Stimulated activated CD4-positive, alpha-beta T cell treated with anti-CD3 and anti-CD28 coated beads, Interleukin-15, amount 100 ng/mL, for 24 hours (primary cell): ENCODE results near the gene THOC5.
"Not testable (repeated sequence)": the region's sequence is repeated elsewhere in the genome, so short reads cannot be mapped to it uniquely, and the experiment has no call there.

Experiments
- DNase-seq: peaks from one replicate; pipeline ENCODE4 v3.0.0-alpha.2; 2020

The THOC5 gene

DNA sequence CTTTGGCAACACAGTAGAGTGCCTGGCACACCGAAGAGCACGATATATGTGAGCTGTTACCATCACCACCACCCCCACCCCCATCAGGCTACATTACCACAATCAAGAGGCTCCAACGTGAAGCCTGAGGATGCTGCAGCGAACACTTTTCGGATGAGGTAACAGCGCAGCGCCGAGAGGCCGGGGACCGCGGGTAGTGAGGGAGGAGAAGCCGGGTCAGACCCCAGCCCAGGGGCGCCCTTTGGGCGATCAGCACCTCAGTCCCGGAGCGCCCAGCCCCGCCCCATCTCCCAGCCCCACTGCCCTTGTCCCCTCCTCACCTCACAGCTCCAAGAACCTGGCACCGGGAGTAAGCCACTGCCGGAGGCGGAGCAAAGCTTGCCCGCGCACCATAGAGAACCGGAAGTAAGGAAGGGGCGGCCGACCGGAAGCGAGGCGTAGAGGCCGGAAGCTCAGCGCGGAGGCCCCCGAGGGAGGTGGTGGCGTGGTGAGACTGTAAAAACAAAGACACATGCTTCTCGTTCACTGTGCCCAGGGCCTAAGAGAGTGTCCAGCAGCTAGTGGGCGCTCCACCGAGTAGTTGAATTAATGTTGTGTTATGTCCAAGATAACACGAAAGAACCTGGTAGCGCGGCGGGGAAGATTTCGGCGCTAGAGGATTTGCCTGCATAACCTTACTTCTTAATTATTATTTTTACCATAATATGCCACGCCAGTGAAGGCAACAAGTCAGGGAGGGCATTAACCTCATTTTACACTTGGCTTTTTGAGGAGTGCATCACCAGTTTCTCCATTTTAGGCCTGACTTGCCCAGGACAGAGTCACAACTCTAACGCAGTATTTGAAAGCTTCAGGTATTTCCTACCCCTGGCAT is at the start of gene THOC5:
TSS of gene THOC5 (minus strand) at position 407 of the 874 bp plus-strand sequence. CDS start 4,610 bp downstream, outside the sequence.
- peak; percentile 94 for DNase-seq

DNA sequence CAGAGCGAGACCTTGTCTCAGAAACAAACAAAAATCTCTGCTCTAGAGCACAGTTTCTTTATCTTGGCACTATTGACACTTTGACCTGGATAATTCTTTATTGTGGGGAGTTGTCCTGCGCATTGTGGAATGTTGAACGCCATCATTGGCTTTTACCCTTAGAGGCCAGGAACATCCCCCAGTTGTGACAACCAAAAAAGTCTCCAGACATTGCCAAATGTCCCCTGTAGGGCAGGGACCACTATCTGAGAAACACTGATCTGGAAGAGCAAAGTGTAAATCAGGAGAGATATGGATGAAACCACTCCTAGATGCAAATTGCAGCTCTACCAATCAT is 45.1 kb upstream of the THOC5 start:
- no peak for DNase-seq

DNA sequence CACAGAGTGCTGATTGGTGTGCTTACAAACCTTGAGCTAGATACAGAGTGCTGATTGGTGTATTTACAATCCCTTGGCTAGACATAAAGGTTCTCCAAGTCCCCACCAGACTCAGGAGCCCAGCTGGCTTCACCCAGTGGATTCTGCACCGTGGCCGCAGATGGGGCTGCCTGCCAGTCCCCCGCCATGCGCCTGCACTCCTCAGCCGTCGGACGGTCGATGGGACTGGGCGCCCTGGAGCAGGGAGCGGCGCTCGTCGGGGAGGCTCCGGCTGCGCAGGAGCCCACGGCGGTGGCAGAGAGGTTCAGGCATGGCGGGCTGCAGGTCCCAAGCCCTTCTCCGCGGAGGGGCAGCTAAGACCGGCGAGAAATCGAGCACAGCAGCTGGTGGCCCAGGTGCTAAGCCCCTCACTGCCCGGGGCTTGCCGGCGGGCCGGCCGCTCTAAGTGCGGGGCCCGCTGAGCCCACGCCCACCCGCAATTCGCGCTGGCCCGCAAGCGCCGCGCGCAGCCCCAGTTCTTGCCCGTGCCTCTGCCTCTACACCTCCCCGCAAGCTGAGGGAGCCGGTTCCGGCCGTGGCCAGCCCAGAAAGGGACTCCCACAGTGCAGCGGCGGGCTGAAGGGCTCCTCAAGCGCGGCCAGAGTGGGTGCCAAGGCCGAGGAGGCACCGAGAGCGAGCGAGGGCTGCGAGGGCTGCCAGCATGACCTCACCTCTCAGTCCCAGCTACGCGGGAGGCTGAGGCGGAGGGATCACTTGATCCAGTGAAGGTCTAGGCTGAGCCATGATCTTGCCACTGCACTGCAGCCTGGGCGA is 44.5 kb upstream of the THOC5 start:
- DNase-seq = not testable (repeated sequence)

DNA sequence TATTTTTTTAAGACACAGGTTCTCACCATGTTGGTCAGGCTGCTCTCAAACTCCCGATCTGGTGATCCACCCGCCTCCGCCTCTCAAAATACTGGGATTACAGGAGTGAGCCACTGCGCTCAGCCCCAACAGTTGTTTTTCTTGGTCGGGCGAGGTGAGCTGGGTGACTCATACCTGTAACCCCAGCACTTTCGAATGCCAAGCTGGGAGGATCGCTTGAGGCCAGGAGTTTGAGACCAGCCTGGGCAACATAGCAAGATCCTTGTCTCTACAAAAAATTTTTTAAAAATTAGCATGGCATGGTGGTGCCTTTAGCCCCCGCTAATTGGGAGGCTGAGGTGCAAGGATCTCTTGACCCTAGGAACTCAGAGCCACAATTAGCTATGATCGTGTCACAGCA is 42.9 kb upstream of the THOC5 start:
- no peak for DNase-seq

DNA sequence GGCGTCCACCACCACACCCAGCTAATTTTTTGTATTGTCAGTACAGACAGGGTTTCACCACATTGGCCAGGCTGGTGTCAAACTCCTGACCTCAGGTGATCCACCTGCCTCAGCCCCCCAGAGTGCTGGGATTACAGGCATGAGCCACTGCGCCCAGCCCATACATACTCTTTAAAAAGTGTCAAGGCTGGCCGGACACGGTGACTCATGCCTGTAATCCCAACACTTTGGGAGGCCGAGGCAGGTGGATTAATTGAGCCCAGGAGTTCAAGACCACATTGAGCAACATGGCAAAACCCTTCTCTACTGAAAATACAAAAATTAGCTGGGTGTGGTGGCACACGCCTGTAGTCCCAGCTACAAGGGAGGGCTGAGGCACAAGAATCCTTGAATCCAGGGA is 40.9 kb upstream of the THOC5 start:
- not testable (repeated sequence) for DNase-seq

DNA sequence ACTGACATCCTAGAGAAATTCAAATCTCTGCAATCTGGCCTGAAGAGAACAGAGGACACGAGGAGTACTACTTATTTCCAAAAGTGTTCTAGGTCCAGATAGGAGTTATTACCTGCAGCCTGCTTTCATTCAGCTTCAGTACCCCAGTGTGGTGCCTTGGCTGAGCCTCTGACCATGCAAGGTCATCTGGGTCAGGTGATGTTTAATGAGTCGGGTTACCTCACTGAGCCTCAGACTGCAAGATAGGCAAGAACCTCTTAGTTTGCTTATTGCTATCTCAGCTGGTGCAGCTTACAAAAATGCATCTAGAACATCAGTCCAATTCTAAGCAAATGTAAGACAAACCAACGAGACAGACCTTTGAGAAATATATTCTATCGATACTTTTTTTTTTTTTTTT is 40.4 kb upstream of the THOC5 start:
- DNase-seq = no peak

DNA sequence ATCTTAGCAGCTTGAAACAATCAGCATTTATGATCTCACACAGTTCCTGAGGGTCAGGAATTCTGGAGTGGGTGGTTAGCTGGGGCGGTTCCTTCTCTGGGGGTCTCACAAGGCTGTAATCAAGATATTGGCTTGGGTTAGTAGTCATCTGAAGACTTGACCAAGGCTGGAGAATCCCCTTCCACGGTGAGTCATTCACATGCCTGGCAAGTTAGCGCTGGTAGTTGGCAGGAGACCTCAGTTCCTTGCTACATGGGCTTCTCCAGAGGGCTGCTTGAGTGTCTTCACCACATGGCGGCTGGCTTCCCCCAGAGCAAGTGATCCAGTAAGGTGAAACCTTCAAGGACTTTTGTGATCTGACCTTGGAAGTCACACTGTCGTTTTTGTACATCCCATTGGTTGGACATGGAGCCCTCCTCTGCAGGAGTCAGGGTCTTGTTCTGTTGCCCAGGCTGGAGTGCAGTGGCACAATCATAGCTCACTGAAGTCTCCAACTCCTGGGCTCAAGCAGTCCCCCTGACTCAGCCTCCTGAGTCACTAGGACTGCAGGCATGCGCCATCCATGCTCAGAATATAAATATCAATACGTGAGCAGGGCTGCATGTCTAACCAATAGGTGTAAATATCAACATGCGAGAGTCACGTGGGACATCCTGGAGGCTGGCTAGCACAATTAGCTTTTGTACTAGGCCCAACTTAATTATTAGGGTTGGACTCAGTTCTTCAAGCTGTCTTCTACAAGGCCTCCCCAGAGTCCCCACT is 34.6 kb upstream of the THOC5 start:
- no peak for DNase-seq

DNA sequence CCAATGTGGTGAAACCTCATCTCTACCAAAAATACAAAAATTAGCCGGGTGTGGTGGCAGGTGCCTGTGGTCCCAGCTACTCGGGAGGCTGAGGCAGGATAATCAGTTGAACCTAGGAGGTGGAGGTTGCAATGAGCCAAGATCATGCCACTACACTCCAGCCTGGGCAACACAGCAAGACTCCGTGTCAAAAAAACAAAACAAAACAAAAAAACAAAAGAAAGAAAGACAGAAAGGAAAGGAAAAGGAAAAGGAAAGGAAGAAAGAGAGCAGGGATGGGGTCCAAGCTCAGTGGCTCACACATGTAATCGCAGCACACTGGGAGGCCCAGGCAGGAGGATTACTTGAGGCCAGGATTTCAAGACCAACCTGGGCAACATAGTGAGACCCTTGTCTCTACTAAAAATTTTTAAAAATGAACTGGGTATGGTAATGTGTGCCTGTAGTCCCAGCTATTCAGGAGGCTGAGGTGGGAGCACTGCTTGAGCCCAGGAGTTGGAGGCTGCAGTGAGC is 32.7 kb upstream of the THOC5 start:
- not testable (repeated sequence) for DNase-seq

DNA sequence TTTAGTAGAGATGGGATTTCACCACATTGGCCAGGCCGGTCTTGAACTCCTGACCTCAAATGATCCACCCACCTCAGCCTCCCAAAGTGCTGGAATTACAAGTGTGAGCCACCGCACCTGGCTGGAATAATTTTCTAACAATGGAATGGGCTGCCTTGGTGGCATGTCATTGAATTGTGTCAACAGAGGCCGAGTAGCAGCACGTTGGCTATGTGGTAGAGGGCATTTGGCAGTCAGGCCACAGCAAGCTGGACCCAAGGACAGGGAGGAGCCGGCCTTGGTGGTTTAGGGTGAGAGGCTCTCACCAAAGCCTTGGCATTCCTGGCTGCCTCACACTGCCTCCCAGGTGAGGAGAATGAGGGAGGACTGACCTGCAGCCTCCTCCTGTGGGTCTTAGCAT is 31.4 kb upstream of the THOC5 start:
- DNase-seq = no peak

DNA sequence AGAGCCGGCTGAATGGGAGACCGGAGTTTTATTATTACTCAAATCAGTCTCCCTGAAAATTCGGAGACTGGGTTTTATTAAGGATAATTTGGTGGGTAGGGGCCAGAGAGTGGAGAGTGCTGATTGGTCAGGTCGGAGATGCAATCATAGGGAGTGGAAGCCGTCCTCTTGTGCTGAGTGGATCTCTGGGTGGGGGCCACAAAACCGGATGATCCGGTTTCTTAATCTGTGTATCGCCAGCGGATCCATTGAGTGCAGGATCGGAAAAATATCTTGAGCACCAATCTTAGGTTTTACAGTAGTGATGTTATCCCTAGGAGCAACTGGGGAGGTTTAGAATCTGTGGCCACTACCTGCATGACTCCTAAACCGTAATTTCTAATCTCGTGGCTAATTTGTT is 28.2 kb upstream of the THOC5 start:
- no peak for DNase-seq

DNA sequence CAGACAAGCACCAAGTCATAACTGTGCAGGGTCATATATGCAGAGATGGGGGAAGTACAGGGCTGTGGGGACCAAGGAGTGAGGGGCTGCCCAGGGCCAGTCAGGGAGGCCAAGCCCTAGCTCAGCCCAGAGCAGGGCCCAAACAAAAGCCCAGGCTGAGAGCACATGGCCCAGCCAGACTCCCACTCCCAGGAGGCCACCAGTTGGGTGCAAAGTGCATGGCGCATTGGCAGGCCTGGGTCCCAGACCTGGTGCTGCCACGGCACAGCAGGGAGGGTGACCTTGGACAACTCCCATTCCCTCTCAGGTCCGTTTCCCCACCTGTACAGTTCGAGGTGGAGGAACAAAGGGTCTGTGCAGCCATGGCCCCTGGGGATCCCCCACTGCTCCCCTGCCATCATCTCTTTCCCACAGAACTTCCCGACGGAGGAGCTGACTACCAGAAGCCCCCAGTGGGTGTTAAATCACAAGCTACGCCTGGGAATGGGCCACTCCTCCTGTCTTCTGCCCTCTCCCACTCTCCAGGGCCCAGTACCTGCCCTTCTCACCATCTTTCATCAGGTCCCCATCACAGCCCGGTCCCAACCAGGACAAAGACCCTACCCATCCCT is 26.7 kb upstream of the THOC5 start:
- no peak for DNase-seq

DNA sequence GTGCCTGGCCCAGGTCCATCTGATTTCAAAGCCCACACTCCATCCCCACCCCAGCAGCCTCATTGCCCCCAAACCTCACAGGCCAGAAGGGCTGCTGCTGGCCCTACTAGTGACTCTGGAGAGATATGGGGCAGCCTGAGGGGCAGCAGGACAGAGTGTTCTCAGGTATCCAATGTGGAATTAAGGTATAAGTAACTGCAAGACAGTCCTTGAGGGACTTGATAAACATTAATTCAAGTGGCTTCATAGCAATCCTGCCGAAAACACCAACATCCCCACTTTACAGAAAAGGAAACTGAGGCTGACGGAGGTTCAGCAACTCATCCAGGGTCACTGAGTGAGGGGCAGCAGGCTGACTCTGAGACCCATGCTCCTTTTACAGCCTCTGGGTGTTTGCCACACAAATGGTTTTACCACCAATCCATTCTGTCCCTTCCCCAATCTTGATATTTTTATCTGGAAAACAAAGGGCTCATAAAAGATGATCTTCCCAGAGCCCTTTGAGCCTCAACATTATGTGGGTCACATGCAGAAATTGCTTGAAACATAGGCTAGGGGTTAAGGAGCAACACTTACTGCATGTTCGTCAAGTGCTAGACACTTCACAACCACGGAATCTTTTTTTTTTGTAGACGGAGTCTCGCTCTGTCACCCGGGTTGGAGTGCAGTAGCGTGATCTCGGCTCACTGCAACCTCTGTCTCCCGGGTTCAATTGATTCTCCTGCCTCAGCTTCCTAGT is 25.1 kb upstream of the THOC5 start:
- no peak for DNase-seq

DNA sequence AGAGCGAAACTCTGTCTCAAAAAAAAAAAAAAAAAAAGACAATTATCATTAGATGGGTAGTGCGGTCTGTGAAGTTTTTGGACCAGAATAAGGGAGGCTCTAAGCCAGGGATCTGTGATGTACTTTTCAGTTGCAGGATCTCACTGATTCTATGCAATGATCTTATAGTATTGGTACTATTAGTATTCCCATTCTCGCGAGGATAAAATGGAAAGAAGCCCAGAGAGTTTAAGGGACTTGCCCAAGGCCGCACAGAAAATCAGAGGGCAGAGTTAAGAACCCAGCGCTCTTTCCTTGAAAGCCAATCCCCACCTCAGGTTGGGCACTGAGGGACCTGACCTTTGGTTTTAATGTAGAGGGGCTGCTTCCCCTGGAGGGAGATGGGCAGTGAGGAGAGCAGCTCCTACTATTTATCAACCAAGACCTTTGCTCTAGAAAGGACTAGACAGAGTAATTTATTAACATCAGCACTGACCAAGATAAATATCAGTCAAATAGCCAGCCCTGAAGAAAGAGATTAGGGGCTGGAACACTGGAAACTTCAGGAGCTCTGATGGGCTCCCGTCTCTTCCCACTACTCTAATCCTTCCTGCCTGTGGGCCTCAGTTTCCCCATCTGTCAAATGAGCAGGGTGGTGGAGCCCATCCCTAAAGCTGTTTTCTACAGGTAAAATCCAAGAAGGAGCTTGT is 21.3 kb upstream of the THOC5 start:
- no peak for DNase-seq

DNA sequence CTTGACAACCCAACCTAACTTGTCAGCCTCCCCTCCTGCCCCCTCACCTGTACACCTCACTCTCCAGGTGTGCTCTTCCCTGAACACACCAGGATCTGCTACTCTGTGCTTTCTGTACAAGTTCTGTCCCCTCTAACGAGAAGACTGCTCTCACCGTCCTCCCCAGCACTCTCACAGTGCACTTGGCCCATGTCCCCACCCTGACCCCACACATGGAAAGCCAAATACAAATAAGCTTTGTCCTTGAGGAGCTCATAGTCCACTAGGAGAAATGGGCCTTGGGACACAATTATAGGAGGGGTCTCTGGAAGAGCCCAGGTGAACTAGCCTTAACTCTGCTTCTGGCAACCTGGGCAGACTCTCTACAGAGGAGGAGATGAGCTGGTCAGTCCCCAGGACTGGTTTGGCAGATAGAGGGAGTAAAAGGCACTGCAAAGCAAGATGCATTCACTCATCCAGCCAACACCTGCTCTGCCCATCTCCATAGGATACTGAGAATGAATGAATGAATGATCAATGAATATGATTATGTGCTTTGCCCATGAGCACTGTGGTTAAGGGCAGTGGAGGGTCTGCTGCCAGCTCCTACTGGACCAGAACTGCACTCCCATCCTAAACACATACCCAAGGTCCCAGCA is 17.5 kb upstream of the THOC5 start:
- DNase-seq = no peak

DNA sequence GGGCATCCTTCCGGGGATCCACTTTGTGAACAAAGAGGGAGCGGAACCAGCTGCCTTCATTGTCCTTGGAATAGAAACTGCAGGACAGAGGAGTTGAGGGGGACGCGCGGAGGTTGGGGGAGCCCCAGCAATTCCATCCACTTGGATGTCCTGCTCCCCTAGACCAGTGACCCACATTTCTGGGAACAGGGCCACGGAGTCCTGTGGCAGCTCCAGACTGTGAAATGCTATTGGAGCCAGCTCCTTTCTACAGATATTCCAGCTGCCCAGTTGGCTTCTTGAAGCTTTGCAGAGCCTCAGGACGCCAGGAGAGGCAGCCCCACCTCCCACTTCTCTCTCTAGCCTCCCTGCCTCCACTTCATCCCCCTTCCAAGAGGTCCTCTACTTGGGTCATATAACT is 16.9 kb upstream of the THOC5 start:
- DNase-seq = no peak

DNA sequence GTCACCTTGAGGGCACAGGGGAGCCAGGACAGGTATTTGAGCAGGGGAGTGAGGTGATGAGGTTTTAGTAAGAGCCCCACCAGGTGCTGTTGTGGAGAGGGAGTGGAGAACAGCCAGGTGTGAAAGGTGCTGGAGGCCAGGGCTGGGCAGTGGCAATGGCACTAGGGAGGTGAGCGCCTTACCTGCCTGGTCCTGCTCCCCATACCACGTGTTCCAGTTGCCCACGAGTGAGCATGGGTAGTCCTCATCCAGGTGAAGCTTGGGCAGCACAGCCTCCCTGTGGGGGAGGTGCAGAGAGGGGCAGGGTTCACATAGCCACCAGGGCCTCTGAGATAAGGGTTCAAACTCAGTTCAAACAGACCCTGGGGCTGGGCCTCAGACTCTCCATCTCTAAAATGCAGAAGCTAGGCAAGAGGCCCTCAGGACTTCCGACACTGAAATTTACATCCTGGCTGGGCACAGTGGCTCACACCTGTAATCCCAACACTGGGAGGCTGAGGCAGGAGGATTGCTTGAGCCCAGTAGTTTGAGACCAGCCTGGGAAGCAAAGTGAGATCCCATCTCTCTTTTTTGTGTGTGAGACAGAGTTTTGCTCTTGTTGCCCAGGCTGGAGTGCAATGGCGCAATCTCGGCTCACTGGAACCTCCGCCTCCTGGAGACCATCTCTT is 15.6 kb upstream of the THOC5 start:
- DNase-seq = no peak

DNA sequence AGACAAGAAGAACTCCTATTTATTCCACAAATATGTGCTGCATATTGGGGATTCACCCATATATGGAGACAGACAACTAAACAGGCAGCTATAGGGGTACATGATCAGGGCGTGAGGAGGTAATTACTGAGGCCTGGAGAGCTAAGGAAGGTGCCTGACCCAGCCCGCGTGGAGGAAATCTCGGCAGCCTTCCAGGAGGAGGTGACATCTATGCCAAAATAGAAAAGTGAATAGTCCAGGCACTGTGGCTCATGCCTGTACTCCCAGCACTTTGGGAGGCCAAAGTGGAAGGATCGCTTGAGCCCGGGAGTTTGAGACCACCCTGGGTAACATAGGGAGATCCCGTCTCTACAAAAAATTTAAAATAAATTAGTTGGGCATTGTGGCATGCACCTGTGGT is 13.8 kb upstream of the THOC5 start:
- DNase-seq = no peak

DNA sequence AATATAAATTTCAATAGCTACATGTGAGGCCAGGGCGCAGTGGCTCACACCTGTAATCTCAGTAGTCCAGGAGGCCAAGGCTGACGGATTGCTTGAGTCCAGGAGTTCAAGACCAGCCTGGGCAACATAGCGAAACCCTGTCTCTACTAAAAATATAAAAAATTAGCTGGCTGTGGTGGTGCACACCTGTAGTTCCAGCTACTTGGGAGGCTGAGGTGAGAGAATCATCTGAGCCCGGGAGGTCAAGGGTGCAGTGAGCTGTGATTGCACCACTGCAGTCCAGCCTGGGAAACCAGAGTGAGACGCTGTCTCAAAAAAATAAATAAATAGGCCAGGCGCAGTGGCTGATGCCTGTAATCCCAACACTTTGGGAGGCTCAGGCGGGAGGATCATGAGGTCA is 13.0 kb upstream of the THOC5 start:
- not testable (repeated sequence) for DNase-seq

DNA sequence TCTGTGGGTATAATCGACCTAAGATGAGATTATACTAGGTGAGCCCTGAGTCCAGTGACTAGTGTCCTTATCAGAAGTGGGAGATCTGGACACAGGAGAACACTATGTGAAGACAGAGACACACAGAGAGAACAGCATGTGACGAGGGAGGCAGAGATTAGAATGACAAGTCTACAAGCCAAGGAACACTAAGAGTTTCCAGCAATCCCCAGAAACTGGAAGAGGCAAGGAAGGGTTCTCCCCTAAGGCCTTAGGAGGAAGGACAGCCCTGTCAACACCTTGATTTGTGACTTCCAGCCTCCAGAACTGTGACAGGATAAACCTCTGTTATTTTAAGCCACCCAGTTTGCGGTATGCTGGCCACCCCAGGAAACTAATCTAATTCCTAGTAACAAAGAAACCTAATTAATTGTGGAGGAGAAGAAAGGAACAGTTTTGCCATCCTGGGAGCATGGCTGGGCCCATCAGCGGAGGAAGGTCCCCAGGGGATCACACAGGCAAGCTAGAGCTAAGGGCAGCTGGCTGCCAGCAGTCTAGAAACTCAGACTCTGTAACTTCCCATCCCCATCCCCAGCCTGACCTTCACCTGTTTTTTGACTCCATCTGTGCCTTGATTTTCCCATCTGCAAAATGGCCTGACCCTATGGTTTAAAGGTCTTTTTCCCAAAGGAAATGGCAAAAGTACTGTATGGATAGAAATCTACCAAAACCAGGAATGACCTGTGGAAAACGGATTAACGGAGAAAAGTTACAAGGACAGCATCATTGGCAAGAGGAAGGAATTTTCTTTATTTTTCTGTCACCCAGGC is 10.3 kb upstream of the THOC5 start:
- no peak for DNase-seq
